Tibial nerve (tissue), 4 donors: ENCODE data around the gene UNCX. TPM values are rescaled to one million over a fixed set of nuclear protein-coding genes. Genes with fewer than 3 reads are reported as not detected.
A peak's percentile ranks its signal among the peaks of the same experiment; 100 is the strongest.

Source experiments
- DNase-seq, 2 donors: peaks; one replicate each; pipeline ENCODE4 v3.0.0-alpha.2; 2019; ENCODE audit warnings: low spot score in 2 of 2
- H3K27ac ChIP-seq, 4 donors: fragments of 200-600 bp; sonication (generic) in 3 of 4; one replicate each; pipeline ENCODE4 v1.5.1; 2017 to 2019; ENCODE audit warnings: mild to moderate bottlenecking in 1 of 4
- H3K27me3 ChIP-seq, 2 donors: fragments of 200-600 bp; sonication (generic) in 1 of 2; one replicate each; pipeline versions ENCODE4 v1.5.1 to v1.6.0; 2017 to 2019
- H3K36me3 ChIP-seq, 3 donors: fragments of 200-600 bp; sonication (generic); one replicate each; pipeline ENCODE4 v1.5.1; 2018 to 2019
- H3K4me1 ChIP-seq, 4 donors: fragments of 200-600 bp; sonication (generic) in 3 of 4; one replicate each; pipeline ENCODE4 v1.5.1; 2017 to 2019
- H3K4me3 ChIP-seq, 4 donors: fragments of 200-600 bp; sonication (generic) in 3 of 4; one replicate each; pipeline ENCODE4 v1.5.1; 2017 to 2019; ENCODE audit warnings: mild to moderate bottlenecking in 1 of 4, moderate library complexity in 1 of 4
- H3K9me3 ChIP-seq, 4 donors: fragments of 200-600 bp; sonication (generic) in 3 of 4; one replicate each; pipeline ENCODE4 v1.5.1; 2017 to 2019
- CTCF ChIP-seq, 5 experiments: fragments of 200-600 bp in 3 of 5; fragments of 450-650 bp in 2 of 5; sonication (generic) in 3 of 5; IDR thresholded peaks; one replicate each; pipeline ENCODE4 v1.5.1; 2016 to 2019; ENCODE audit warnings: antibody characterized with exemption in 5 of 5, mild to moderate bottlenecking in 3 of 5, moderate library complexity in 2 of 5
- EP300 ChIP-seq, 2 donors: sonication (generic); formaldehyde crosslinking; IDR thresholded peaks; one replicate each; pipeline ENCODE4 v1.6.1; 2017; ENCODE audit warnings: antibody characterized with exemption in 2 of 2, mild to moderate bottlenecking in 1 of 2
- POLR2A ChIP-seq, 2 donors: fragments of 450-650 bp; IDR thresholded peaks; one replicate each; pipeline ENCODE4 v1.6.1; 2017; ENCODE audit warnings: antibody characterized with exemption in 2 of 2, mild to moderate bottlenecking in 2 of 2, moderate library complexity in 2 of 2
- WGBS, 2 donors: methylation state at CpG; one replicate each; pipeline ENCODE4 v1.1.5; 2018; 5-methylcytosine and 5-hydroxymethylcytosine counted together
- total RNA-seq, 4 donors: library from RNA; depleted of rRNA; stranded (reverse); fragments of >200 nt; gene quantifications; one replicate each; pipeline ENCODE4 v1.1.0, GENCODE V29; 2016

The UNCX gene
- total RNA-seq, 4 donors from 2014 or later: not detected

GRCh38 chr7:1223196-1223981, 9.3 kb upstream of the UNCX start:
- H3K4me3 ChIP-seq: no peak overlapping the region
- no peak for DNase-seq
- 54 to 60% methylated on average over 10 to 16 of the region's 23 CpGs for WGBS, 2 donors
- TF ChIP-seq CTCF (IDR thresholded peaks at IDR 0.05): no peak
- peaks cover 0 to 20% (median 6%) of the 10 kb centered on the region in 4 donors for H3K4me1 ChIP-seq
- no peak overlapping the region for H3K27ac ChIP-seq
- no peaks in the 10 kb centered on the region for H3K9me3 ChIP-seq
- H3K36me3 ChIP-seq: no peaks in the 10 kb centered on the region
- peaks cover 0 to 100% of the 10 kb centered on the region in 2 donors for H3K27me3 ChIP-seq

- no peaks in the 10 kb centered on the region for H3K36me3 ChIP-seq
- peaks cover 0 to 100% of the 10 kb centered on the region in 2 donors for H3K27me3 ChIP-seq
- DNase-seq: no peak
- no peaks in the 10 kb centered on the region for H3K9me3 ChIP-seq
- H3K4me3 ChIP-seq: no peak overlapping the region
- no peak for TF ChIP-seq POLR2A (IDR thresholded peaks at IDR 0.05)
- TF ChIP-seq EP300 (IDR thresholded peaks at IDR 0.05): no peak
- TF ChIP-seq CTCF (IDR thresholded peaks at IDR 0.05): no peak
- H3K4me1 ChIP-seq: peaks cover 0 to 20% (median 6%) of the 10 kb centered on the region in 4 donors
- WGBS, 2 donors: 3 to 4% methylated on average over 37 to 60 of the region's 66 CpGs
- H3K27ac ChIP-seq: no peak overlapping the region
Measured at GRCh38 chr7:1224086-1224716, 8.5 kb upstream of the UNCX start.

- TF ChIP-seq EP300 (IDR thresholded peaks at IDR 0.05) (no peak), POLR2A (IDR thresholded peaks at IDR 0.05) (no peak), CTCF (IDR thresholded peaks at IDR 0.05) (no peak)
- Histone ChIP-seq H3K4me3 (no peak overlapping the region), H3K36me3 (no peaks in the 10 kb centered on the region), H3K4me1 (peaks cover 0 to 28% (median 6%) of the 10 kb centered on the region in 4 donors), H3K27me3 (peaks cover 6 to 98% of the 10 kb centered on the region in 2 donors), H3K9me3 (no peaks in the 10 kb centered on the region), H3K27ac (no peak overlapping the region)
- DNase-seq: no peak
- WGBS, 2 donors: 2 to 4% methylated on average over 11 of the region's 11 CpGs
Measured at GRCh38 chr7:1225030-1225429, 7.6 kb upstream of the UNCX start.

GRCh38 chr7:1225441-1226185, 7.1 kb upstream of the UNCX start:
- WGBS, 2 donors: 14 to 16% methylated on average over 42 to 50 of the region's 52 CpGs
- no peak overlapping the region for H3K4me3 ChIP-seq
- no peaks in the 10 kb centered on the region for H3K36me3 ChIP-seq
- DNase-seq: no peak
- H3K9me3 ChIP-seq: no peaks in the 10 kb centered on the region
- no peak overlapping the region for H3K27ac ChIP-seq
- peaks cover 6 to 98% of the 10 kb centered on the region in 2 donors for H3K27me3 ChIP-seq
- no peak for TF ChIP-seq EP300 (IDR thresholded peaks at IDR 0.05)
- TF ChIP-seq CTCF (IDR thresholded peaks at IDR 0.05): peak; percentile 72 to 82 (median 77)
- H3K4me1 ChIP-seq: peaks cover 0 to 34% (median 8%) of the 10 kb centered on the region in 4 donors
